Stimulated activated CD4-positive, alpha-beta T cell treated with anti-CD3 and anti-CD28 coated beads, Interleukin-2, amount 100 ng/mL, for 4 hours (primary cell): ENCODE measurements around the gene DAPK1.

Experiments
- DNase-seq: peaks from one replicate; pipeline ENCODE4 v3.0.0-alpha.2; 2020; ENCODE audit warnings: low read depth

DAPK1 gene

DNA sequence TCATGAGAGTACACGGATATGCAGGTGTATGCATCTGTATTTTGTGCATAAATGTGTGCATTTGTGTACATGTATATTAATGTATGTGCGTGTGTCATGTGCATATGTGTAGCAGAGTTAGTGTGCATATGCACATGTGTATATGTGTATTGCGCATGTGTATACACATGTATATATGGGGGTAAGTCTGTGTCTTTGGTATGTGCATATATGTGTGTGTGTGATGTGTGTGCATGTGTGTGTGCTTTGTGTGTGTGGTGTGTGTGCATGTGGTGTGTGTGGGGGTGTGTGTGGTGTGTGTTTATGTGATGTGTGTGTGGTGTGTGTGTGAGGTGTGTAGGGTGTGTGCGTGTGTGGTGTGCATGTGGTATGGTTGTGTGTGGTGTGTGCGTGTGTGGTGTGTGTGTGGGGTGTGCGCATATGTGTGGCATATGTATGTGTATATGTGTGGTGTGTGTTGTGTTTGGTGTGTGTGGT, 215.2 kb downstream of the DAPK1 start:
- DNase-seq, result no peak

DNA sequence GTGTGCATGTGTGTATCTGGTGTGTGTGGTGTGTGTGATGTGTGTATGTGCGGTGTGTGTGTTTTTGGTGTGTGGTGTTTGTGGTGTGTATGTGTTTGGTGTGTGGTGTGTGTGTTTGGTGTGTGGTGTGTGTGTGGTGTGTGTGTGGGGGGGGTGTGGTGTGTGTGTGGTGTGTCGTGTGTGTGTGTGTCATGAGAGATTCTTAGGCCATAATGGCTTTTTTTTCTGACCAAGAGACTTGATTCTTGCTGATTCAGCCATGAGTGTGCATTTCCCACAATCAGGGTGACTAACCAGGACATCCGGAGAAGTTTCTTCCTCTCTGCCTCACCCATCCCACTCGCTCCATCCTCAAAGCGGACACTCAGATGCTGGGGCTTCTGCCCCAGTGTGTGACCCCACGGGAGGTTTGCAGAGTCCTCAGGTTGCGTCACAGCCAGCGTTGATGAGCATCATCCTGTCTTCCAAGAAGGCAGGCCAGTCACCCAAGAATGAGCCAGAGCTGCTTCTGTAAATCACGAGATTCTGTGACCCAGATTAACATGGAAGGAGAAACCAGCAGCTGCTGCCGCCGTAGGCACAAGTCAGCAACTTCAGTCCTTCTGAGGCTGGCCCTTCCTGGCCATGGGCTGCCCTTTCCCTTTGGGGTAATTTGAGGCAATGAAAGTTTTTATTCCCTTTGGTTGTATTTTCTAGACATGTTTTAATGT, 215.8 kb downstream of the DAPK1 start:
- peak; percentile 36 for DNase-seq

DNA sequence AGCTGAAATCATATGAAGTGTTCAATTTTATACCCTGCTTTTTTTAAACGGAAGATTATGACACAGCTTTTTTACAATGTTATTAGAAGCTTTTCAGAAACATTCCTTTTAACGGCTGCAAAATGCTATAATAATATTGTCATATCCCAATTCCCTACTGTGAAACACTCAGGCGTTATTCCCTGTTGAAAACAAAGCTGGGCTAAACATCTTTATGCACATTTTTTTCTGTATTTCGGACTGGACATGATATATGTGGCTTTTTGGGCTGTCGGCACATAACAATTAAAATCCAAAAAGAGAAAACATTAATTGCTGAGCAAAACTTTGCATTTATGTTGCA, 216.3 kb downstream of the DAPK1 start:
- DNase-seq, result no peak

DNA sequence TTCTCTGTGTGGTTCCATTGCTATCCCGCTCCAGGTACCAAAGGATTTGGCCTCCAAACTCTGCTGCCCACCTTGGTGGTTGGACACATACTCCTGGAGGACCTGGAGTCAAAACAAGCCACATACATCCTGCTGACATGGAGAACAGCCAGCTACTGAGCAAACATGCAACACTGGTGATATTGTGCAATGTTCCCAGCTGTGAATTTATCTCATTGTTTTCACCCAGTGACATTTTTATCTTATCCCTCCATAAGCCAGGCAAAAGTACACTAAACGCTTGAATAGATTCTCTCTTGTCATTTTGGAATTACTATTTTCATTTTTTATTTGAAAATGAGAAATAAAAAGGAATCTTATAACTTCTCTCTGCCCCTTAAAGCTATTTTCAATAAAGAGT, 217.2 kb downstream of the DAPK1 start:
- no peak for DNase-seq

DNA sequence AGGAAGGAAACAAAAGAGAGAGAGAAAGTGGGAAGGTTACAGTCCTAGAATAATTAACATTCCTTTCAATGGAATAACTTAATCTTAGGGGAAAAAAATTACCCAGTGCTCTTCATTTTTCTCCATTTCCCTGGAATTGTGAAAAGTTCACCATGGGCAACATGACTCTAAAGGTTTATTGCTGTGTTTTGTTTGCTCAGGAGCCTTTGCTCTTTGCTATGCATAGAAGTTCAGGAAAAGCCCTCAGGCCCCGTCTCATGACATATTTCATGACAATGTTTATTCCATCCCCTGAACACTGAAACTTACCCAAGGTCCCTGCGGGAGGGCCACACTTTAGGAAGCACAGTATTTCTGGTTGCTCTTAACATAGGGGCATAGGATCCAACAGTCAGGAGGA, 218.5 kb downstream of the DAPK1 start:
- DNase-seq, result no peak

DNA sequence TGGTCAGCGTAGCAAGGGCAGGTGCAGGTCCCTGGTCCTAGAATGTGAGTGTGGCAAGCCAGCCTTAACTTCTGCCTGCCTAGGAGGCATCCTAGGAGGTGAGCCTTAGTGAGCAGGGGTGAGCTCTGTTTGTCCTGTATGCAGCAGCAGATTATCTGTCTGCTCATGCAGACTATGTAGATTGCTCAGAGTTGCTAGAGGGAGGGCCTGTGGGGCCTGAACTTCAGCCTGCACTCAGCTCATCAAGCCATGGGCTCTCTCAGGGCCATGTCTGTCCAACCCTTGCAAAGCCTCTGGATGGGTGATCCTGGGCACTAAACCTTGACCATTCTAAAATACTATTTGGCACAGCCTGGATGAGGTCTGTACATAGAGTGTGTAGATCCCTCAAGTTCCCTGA, 219.8 kb downstream of the DAPK1 start:
- no peak for DNase-seq

DNA sequence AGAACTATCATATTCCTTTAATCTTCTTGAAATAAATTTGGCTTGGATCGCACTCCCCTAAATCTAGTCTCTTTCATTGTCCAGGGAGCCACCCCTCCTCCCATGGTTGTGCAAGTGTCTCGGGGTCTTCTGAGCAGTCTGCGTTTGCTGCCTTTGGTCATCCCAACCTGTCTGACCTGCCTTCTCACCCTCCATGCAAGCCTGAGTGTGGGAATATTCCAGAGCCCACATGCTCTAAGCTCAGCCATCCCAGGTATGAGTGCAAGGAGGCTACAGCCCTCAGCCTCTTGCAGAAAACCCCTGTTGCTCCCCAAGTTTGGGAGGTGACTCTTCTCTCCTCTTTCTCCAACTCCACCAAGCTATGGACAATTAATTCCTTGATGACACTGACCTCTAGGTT, 220.6 kb downstream of the DAPK1 start:
- DNase-seq, result no peak

DNA sequence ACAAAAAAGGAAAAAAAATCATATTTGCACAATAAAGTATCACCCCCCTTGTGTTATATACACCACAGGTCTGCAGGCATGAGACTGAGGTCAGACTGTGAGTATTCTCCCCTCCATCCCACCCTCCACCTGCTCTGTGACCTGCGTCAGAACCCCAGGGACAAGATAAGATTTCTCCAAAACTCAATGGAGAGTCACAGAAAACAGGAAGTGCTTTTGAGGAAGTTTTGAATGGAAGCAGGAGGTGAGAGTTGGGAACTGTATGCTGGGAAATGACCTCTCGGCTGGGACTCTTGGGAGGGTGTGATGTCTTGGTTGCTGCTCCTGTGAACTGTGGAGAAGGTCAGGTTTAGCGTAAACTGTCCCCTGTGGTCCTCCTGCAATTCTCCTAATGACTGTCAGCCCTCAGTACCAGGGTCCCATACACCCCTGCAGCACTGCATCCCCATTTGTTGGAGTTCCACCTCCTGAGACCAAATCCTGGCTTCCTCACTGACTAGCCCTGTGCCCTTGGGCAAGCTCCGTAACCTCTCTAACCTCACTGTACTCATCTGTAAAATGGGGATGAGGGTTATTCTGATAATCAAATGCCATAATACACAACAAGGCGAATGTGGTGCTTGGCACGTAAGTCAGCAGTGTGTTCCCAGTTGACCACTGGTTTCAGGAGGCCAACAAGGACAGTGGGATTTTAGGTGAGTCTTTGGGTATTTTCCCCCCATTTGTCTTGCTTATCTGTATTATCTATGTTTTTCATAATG, 221.4 kb downstream of the DAPK1 start:
- no peak for DNase-seq

GRCh38 chr9:87720173-87720572, 222.5 kb downstream of the DAPK1 start:
- DNase-seq, result no peak

DNA sequence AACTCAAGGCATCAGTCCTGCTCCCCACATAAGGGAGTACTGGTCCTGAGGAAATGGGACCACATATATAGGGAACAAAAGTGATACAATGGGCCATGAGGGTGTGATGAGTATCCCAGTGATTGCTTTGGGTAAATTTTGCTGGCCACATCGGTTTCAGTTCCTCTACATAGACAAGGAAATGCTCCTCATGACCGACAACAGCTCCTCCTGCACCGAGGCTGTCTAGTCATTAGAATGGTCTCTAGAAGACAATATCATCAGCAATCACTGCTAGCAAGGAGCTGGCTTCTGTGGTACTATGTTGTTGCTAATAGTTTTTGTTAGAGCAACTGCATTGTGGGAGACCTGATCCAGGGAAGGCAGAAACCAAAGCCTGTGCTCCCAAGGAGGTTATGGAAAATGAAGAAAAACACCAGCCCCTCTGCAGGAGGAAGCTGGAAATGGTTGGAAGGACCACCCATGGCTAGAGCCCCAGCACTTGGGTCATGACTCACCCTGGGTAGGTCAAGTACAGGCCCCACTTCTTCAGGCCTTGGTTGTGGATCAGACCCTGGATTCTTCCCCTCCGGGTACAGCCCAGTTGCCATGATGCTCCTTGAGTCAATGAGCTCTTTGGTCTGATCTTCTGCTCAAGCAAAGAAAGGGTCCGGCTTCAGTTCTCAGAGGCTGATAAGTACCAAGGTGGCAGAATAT, 224.9 kb downstream of the DAPK1 start:
- no peak for DNase-seq

GRCh38 chr9:87725356-87725899, 227.8 kb downstream of the DAPK1 start:
- DNase-seq, result no peak

DNA sequence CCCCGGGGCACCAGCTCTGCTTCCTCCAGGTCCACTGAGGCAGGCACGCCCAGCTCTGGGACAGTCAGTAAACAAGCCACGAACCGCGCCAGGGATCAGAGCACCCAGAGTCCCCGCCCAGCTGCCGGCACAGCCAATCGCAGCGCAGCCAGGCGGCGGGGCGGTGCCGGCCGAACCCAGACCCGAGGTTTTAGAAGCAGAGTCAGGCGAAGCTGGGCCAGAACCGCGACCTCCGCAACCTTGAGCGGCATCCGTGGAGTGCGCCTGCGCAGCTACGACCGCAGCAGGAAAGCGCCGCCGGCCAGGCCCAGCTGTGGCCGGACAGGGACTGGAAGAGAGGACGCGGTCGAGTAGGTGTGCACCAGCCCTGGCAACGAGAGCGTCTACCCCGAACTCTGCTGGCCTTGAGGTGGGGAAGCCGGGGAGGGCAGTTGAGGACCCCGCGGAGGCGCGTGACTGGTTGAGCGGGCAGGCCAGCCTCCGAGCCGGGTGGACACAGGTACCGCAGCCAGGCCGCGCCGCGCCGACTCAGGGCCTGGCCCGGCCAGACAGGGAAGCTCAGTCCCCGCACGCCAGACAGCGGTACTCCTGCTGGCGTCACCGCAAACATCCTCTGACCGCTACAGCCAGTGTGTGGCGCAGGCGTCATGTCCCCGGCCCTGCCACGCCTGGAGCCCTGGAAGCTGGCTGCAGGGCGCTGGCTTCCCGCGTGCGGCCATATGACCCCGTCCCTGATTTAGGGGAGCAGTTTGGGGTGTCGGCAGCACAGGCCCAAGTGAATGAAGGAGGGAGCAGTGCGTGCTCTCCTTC, 228.4 kb downstream of the DAPK1 start, which contains the start of gene CTSL:
CTSL (plus strand) TSS at position 220 of the 810 bp plus-strand sequence. CDS start 1,485 bp downstream, outside the sequence.
- peak; percentile 60 for DNase-seq

GRCh38 chr9:87729246-87729645, 231.6 kb downstream of the DAPK1 start:
- no peak for DNase-seq

GRCh38 chr9:87731321-87731720, 233.7 kb downstream of the DAPK1 start:
- DNase-seq, result no peak

DNA sequence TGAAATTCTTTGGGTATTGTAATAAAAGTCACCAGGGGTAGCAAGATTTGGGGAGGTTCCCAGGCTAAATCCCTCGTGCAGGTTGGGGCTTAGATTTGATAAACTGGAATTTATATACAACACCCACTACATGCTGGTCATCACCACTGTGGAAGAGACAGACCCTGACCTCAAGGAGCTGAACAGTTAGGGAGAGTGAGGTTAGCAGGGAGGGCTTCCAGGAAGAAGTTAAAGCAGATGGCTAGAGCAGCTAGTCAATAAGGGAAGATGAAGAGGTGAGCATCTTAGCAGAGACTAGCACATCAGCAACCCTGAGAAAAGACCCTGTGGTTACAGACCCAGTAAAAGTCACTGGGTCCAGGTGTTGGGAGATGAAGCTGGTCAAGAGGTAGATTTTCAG, 234.7 kb downstream of the DAPK1 start:
- DNase-seq, result no peak

GRCh38 chr9:87732756-87733155, 235.1 kb downstream of the DAPK1 start:
- DNase-seq, result no peak

- no peak for DNase-seq
These were observed 235.8 kb downstream of the DAPK1 start for GRCh38 chr9:87733273-87734052.

DNA sequence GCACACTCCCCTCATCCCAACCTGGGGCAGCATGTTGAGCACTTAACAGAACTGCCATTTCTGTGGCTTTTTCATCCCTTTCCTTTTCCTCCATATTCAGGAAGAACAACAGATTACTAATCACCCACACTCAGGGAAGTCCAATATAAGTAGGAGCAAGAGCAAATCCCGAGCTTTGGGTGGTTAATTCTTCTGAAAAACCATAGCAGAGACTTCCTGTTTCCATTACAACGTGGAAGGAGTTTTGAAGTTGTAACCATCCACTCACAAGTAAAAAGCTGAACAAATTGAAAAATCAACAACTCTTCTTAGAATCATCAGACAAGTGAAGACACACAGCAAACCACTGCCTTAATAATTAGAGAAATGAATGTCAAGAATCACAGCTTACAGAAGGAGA, 236.4 kb downstream of the DAPK1 start:
- no peak for DNase-seq

DNA sequence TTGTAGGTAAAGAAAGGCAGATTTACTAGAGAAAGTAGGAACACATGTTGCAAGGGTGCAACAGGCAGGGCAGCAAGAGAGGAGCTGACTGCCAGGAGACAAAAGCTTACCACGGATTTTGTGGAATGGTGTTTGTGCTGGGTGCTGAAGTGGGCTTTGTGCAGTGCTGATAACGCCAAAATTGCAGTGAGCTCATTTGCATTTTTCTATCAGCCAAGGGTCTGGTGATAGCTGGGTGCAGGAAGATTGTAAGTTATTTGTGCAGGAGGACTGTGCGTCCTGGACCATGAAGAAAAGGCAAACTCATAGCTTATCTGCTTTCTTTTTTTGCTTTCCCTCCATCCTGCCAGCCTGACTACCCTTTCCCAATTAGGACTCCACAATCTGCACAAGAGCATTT, 241.9 kb downstream of the DAPK1 start:
- no peak for DNase-seq

DNA sequence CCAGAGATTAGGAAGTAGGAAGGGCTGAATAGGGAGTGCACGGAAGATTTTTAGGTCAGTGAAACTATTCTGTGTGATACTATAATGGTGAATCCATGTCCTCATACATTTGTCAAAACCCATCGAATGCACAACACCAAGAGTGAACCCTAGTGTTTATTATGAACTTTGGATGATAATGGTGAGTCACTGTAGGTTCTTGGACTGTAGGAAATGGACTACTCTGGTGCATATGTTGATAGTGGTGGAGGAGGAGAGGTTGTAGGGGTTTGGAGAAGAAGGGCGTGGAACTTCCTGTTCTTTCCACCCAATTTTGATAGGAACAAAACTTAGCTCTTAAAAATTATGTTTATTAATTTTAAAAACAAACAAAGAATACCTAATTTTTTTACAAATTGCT, 242.5 kb downstream of the DAPK1 start:
- DNase-seq, result no peak

DNA sequence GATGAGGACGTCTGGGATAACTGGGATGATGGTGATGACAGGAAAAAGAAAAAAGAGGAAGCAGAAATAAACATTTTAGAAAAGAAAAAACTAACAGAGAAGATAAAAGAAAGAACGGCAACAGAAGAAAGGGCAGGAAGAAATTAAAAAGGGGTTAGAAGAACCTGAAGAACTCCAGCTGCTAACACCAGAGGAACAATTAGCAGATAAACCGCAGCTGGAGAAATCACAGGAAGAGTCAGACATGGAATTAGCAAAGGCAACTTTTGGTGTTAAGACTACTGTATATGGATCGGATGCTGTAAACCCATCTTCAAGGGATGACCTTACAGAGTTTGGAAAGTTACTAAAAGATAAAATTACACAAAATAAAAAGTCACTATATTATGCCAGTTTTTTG, 243.7 kb downstream of the DAPK1 start:
- DNase-seq, result no peak
